HG02852 (cell line): ENCODE results near the gene PIP5K1B.

Source experiments
- ATAC-seq: cut with Tn5 transposase; IDR thresholded peaks from one replicate; pipeline ENCODE4 v1.9.1; 2021; ENCODE audit warnings: mild to moderate bottlenecking, moderate library complexity; ENCODE audit not compliant: unreplicated experiment

The PIP5K1B gene

GRCh38 chr9:68897577-68898145, 192.6 kb downstream of the PIP5K1B start:
- no peak for ATAC-seq

GRCh38 chr9:68898781-68899439, 193.9 kb downstream of the PIP5K1B start:
- no peak for ATAC-seq

- ATAC-seq = no peak
These were observed 199.4 kb downstream of the PIP5K1B start for GRCh38 chr9:68904454-68904853.

DNA sequence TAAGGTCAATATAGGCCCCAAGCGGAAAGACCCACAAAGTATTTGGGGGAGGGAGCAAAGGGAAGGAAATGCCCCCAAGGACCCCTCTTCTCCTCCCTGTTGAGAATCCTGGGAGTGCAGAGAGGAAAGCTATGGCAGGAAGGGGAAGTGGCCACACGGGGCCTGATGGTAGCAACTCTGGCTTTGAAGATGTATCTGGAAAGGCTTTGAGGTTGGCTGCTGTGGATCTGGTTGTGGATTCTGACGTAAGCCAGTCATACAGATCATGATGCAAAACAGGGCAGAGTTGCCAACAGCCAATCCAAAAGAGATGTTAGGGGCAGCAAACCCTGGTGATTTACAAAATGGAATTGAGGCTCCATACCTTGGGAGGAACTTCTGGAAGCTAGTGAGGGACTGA, 200.1 kb downstream of the PIP5K1B start:
- ATAC-seq = no peak

DNA sequence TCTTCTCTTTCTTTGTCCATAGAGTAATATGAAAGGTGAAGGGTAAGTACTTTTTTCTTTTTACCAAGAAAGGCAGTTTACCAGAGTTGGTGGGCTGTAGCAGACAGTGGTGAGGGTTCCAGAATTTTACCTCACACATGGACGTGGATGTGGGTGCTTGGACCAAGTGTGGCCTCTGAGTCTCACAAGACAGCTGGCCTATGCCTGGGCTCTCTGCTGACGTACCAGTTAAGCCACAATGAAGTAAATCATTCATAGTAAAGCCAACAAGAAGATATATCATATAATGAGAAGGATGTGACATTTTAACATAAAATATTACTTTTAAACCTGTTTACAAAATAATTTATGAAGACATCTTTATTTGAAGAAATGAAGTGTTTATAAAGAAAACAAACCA, 202.9 kb downstream of the PIP5K1B start:
- no peak for ATAC-seq

DNA sequence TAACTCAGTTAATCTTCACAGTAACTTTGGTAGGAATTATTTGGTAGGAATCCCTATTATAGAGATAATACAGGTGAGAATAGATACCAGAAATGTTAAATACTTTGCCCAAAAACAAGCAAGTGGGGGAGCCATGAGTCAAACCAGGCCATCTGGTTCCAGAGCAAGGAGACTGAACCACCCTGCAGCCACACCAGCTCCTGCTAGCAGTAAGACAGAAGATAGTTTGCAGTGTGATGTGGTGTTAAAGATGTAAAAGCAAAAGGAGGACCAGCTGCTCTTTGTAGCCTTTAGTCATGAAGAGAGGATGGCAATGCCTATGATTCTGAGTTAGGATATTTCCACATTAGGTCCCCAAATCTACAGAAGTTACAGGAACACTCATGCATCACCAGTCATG, 207.5 kb downstream of the PIP5K1B start:
- ATAC-seq = no peak

GRCh38 chr9:68913054-68913453, 208.0 kb downstream of the PIP5K1B start:
- ATAC-seq = no peak

- no peak for ATAC-seq
These were observed 209.7 kb downstream of the PIP5K1B start for GRCh38 chr9:68914751-68915150.

GRCh38 chr9:68919661-68920060, 214.6 kb downstream of the PIP5K1B start:
- ATAC-seq = no peak

DNA sequence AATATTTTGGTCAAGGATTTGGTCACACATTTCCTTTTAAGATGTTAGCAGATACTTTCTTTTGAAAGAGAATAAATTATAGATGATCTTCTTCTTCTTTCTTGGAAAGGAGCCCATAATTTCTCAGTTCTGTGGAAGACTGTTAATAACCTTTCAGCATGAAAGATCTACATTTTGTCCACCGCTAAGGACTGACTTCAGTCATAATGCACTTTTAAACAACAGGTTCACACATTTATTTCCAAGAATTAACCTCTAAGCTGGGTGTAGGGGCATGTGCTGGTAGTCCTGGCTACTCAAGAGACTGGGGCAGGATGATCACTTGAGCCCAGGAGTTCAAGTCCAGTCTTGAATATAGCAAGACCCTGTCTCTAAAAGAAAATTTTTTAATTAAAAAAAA, 215.9 kb downstream of the PIP5K1B start:
- no peak for ATAC-seq

DNA sequence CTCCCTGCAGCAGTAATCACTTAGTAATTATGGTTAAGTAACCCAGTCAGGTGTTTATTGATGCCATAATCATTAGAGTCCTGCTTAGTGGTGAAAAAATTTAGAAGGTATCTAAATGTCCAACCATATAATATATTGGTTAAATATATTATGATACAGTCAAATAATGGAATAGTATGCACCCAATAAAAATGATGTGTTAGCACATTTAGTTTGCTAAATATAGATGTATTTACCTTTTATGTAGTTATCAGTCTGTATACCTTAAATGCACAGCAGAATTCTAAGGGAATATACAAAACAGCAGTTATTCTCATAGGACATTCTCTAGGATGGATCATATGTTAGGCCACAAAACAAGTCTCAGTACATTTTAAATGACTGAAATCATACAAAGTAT, 218.4 kb downstream of the PIP5K1B start:
- no peak for ATAC-seq

DNA sequence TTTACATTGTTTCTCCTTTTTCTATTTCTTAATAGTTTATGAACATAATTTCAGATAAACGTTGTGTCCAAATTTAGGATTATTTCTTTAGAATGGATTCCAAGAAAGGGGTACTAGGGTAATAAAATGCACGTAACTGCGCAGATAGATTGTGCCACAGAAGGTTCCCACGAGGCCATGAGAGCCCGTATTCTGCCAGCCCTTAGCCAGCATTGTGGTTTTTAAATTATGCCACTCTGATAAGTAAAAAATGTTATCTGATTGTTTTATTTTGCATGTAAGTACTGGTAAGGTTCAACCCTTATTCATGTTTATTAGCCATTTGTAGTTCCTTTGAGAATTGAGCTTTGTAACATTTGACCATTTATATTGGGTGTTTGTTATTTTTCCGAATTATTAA, 220.1 kb downstream of the PIP5K1B start:
- no peak for ATAC-seq

DNA sequence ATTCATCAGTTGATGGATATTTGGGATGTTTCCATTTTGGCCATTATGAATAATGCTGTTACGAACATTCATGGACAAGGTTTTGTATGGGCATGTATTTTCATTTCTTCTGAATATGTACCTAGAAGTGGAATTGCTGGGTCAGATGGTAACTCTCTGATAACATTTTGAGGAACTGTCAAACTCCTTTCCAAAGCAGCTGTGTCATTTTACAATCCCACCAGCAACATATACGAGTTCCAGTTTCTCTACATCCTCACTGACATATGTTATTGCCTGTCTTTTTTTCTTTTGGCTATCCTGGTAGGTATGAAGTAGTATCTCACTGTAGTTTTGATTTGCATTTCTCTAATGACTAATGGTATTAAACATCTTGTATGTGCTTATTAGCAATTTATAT, 222.1 kb downstream of the PIP5K1B start:
- ATAC-seq = no peak

DNA sequence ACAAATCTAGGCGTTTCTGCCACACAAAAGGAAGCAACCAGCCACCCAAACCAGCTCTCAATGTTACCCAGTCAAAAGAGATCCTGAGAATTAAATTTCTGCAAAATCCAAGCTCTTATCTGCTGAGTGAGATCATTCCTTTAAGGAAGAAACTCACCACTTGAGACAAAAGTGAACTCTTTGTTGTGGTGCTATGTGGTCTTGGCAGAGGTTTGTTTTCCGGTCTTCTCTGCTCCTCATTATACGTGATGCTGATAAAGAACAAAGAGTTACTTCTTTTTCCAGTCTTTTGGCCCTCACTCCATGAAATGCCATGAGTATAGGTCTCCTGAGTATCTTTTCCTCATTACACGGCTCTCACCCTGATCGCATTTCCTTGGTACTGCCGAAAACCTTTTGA, 226.8 kb downstream of the PIP5K1B start:
- ATAC-seq = no peak

GRCh38 chr9:68932458-68932857, 227.4 kb downstream of the PIP5K1B start:
- ATAC-seq = no peak

- peak; percentile 98 for ATAC-seq
These were observed 228.6 kb downstream of the PIP5K1B start for GRCh38 chr9:68933434-68934328.

DNA sequence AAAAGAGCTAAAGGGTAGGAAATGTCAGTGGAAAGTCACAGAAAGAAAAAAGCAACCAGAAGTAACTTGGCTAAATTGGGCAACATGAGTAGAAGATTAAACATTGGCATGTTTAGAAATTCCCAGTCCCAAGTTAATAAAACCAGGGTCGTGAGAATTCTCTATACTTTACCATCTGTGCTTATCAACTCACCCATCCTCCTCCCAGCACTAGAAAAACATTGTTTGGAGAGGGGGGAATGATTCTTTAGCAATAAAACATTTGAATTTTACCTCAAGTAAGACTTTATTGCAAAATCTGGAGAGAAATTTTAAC, 229.2 kb downstream of the PIP5K1B start:
- ATAC-seq = no peak

DNA sequence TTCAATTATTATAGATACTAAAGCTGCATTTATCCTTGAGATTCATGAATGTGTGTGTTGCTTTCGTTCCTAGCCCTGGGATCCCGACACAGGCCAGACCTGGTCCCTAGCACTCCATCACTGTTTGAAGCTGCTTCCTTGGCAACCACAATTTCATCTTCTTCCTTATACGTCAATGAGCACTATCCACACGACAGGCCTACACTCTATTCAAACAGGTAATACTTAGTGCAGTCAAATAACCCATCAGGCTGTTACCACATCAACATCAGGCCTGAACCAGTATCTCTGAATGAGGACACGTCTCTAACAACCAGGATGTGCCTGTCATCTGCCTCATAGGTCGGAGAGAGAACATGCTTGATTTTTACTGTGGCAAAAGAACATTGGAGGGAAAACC, 235.5 kb downstream of the PIP5K1B start:
- no peak for ATAC-seq

- ATAC-seq = no peak
These were observed 236.9 kb downstream of the PIP5K1B start for GRCh38 chr9:68941780-68942459.

- ATAC-seq = no peak
These were observed 237.8 kb downstream of the PIP5K1B start for GRCh38 chr9:68942790-68943189.

DNA sequence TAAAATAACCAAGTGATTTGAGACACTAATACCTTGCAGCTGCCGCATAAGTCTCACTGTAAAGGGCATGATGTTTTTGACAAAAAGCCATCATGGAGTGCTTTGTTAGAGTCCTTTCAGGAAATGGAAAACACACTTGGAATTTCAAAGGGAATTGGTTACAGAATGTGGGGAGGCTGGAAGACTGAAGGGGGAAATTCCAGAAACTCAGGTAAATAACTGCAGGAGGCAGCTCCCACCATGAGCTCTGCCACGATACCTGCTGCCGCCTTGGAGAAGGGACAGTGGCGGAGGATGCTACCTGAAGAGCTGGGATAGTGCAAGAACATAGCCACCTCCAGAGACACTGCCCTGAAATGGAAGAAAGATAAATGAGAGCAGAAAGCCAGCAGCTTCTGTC, 242.0 kb downstream of the PIP5K1B start:
- no peak for ATAC-seq
